ENCODE results near the gene KAZN. TPM values are rescaled to one million over a fixed set of nuclear protein-coding genes. Genes with fewer than 3 reads are reported as not detected.

The KAZN gene
- total RNA-seq, 2 donors from 2014 or later = 0.46 to 0.58 TPM

DNA sequence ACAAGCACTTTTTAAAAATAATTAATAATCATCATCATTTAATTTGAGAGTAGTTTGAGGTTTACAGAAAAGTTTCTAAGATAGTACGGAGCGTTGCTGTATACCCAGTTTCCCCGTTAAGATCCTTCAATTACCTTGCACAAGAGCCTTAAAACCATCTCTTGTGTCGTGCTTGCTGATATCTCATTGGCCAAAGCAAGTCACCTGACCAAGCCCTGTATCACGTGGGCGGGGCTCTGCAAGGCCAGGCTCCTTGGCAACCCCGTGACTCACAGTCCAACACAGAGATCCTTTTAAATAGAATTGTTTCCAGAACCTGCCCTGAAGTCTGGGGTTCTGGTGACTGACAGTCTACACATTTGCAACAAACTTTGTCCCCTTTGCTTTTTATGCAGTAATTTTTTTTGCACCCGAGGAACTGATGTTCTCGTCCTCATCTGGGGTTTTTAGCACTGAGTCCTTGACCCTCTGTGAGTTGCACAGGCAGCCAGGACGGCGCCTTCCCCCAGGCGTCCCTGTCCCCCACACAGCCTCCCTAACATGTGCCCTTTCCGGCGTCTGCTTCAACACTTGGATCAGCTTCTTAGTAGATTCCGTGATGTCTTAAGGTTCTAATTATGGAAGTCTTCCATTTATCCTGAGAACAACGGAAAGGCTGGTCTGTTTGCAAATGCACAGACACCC is 371.8 kb downstream of the KAZN start:
- Mint-ChIP-seq H3K4me1 (ENCODE audit: low read depth) (peaks cover 19% of the 10 kb centered on the region), H3K4me3 (no peak overlapping the region), H3K9me3 (peaks cover 0 to 2% of the 10 kb centered on the region in 2 donors), H3K27me3 (ENCODE audit: low read depth) (peaks cover 4% of the 10 kb centered on the region), H3K27ac (no peak overlapping the region), H3K36me3 (ENCODE audit: insufficient read depth in 2 of 2) (no peaks in the 10 kb centered on the region)
- ATAC-seq (replicated peaks in 1 of 2) (no peak), DNase-seq (peak; percentile 28 to 50)

- Mint-ChIP-seq H3K4me1 (ENCODE audit: low read depth) (peaks cover 19% of the 10 kb centered on the region), H3K27ac (no peak overlapping the region), H3K27me3 (ENCODE audit: low read depth) (peaks cover 4% of the 10 kb centered on the region), H3K36me3 (ENCODE audit: insufficient read depth in 2 of 2) (no peaks in the 10 kb centered on the region), H3K9me3 (peaks cover 0 to 2% of the 10 kb centered on the region in 2 donors), H3K4me3 (no peak overlapping the region)
- DNase-seq = no peak
- no peak for ATAC-seq (replicated peaks in 1 of 2)
Measured at GRCh38 chr1:14970799-14971141, 372.3 kb downstream of the KAZN start.

DNA sequence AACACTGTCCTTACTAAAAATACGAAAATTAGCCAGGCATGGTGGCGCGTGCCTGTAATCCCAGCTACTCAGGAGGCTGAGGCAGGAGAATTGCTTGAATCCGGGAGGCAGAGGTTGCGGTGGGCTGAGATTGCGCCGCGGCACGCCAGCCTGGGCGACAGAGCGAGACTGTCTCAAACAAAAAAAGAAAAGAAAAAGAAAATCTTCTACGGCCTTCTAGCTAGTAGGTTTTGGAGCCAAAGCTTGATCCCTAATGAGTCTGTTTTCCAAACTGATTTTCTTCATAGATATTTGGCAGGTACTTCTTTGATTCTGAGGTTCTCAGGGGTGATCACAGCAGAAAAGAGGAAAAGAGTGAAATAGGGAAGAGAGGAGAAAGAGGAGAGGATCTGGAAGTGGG is 372.7 kb downstream of the KAZN start:
- no peaks in the 10 kb centered on the region for H3K36me3 Mint-ChIP-seq (ENCODE audit: insufficient read depth in 2 of 2)
- ATAC-seq (replicated peaks in 1 of 2) (no peak), DNase-seq (no peak)
- no peak overlapping the region for H3K27ac Mint-ChIP-seq
- H3K9me3 Mint-ChIP-seq = peaks cover 0 to 2% of the 10 kb centered on the region in 2 donors
- H3K4me3 Mint-ChIP-seq = no peak overlapping the region
- H3K27me3 Mint-ChIP-seq (ENCODE audit: low read depth) = peaks cover under 1% of the 10 kb centered on the region
- peaks cover 19% of the 10 kb centered on the region for H3K4me1 Mint-ChIP-seq (ENCODE audit: low read depth)

GRCh38 chr1:14972107-14972506 is 373.6 kb downstream of the KAZN start:
- Mint-ChIP-seq H3K9me3 (peaks cover 0 to 2% of the 10 kb centered on the region in 2 donors), H3K4me1 (ENCODE audit: low read depth) (peaks cover 19% of the 10 kb centered on the region), H3K27ac (no peak overlapping the region), H3K4me3 (no peak overlapping the region), H3K27me3 (ENCODE audit: low read depth) (no peaks in the 10 kb centered on the region), H3K36me3 (ENCODE audit: insufficient read depth in 2 of 2) (no peaks in the 10 kb centered on the region)
- no peak for ATAC-seq (replicated peaks in 1 of 2)
- no peak for DNase-seq

- Mint-ChIP-seq H3K4me1 (ENCODE audit: low read depth) (peaks cover 16% of the 10 kb centered on the region), H3K4me3 (no peak overlapping the region), H3K36me3 (ENCODE audit: insufficient read depth in 2 of 2) (no peaks in the 10 kb centered on the region), H3K27ac (no peak overlapping the region), H3K27me3 (ENCODE audit: low read depth) (no peaks in the 10 kb centered on the region), H3K9me3 (peaks cover 0 to 2% of the 10 kb centered on the region in 2 donors)
- ATAC-seq (replicated peaks in 1 of 2) (no peak), DNase-seq (no peak)
Measured at GRCh38 chr1:14973773-14974172, 375.3 kb downstream of the KAZN start.

GRCh38 chr1:14974361-14974760 is 375.9 kb downstream of the KAZN start:
- Mint-ChIP-seq H3K27me3 (ENCODE audit: low read depth) (no peaks in the 10 kb centered on the region), H3K36me3 (ENCODE audit: insufficient read depth in 2 of 2) (no peaks in the 10 kb centered on the region), H3K9me3 (peaks cover 0 to 2% of the 10 kb centered on the region in 2 donors), H3K27ac (no peak overlapping the region), H3K4me3 (no peak overlapping the region), H3K4me1 (ENCODE audit: low read depth) (peaks cover 10% of the 10 kb centered on the region)
- DNase-seq = no peak
- ATAC-seq (replicated peaks in 1 of 2) = no peak

DNA sequence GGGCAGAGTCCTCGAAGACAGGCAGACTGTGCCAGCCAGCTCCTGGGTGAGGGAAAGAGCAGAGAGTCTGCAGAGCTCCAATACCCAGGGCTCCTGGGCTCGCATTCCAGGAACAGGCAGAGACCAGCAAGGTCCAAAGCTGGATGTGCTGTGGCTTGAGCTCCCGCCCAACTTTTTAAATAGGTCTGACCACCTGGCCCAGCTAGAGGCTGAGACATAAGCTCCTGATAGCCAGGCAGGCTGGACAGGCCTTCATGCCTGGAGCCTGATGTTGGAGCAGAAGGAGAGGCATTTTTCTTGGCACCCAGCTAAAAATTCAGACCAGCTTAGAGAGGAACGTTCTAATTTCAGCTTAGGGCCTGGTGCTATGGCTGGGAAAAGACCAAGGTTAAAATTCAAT is 376.6 kb downstream of the KAZN start:
- Mint-ChIP-seq H3K4me1 (ENCODE audit: low read depth) (peaks cover 7% of the 10 kb centered on the region), H3K27me3 (ENCODE audit: low read depth) (no peaks in the 10 kb centered on the region), H3K4me3 (no peak overlapping the region), H3K9me3 (peaks cover 0 to 2% of the 10 kb centered on the region in 2 donors), H3K27ac (no peak overlapping the region), H3K36me3 (ENCODE audit: insufficient read depth in 2 of 2) (no peaks in the 10 kb centered on the region)
- DNase-seq = no peak
- ATAC-seq (replicated peaks in 1 of 2) = no peak

GRCh38 chr1:14976256-14976655 is 377.8 kb downstream of the KAZN start:
- H3K9me3 Mint-ChIP-seq = peaks cover 0 to 2% of the 10 kb centered on the region in 2 donors
- ATAC-seq (replicated peaks in 1 of 2) (no peak), DNase-seq (no peak)
- no peak overlapping the region for H3K27ac Mint-ChIP-seq
- H3K27me3 Mint-ChIP-seq (ENCODE audit: low read depth) = no peaks in the 10 kb centered on the region
- no peaks in the 10 kb centered on the region for H3K4me1 Mint-ChIP-seq (ENCODE audit: low read depth)
- no peaks in the 10 kb centered on the region for H3K36me3 Mint-ChIP-seq (ENCODE audit: insufficient read depth in 2 of 2)
- no peak overlapping the region for H3K4me3 Mint-ChIP-seq

GRCh38 chr1:14977338-14977931 is 378.9 kb downstream of the KAZN start:
- Mint-ChIP-seq H3K9me3 (peaks cover 0 to 2% of the 10 kb centered on the region in 2 donors), H3K36me3 (ENCODE audit: insufficient read depth in 2 of 2) (no peaks in the 10 kb centered on the region), H3K27ac (no peak overlapping the region), H3K27me3 (ENCODE audit: low read depth) (no peaks in the 10 kb centered on the region), H3K4me1 (ENCODE audit: low read depth) (no peaks in the 10 kb centered on the region), H3K4me3 (no peak overlapping the region)
- DNase-seq (no peak), ATAC-seq (replicated peaks in 1 of 2) (no peak)

- no peak overlapping the region for H3K27ac Mint-ChIP-seq
- no peak overlapping the region for H3K4me3 Mint-ChIP-seq
- H3K27me3 Mint-ChIP-seq (ENCODE audit: low read depth) = no peaks in the 10 kb centered on the region
- H3K36me3 Mint-ChIP-seq (ENCODE audit: insufficient read depth in 2 of 2) = no peaks in the 10 kb centered on the region
- ATAC-seq (replicated peaks in 1 of 2) (no peak), DNase-seq (no peak)
- H3K4me1 Mint-ChIP-seq (ENCODE audit: low read depth) = no peaks in the 10 kb centered on the region
- H3K9me3 Mint-ChIP-seq = no peaks in the 10 kb centered on the region
Measured at GRCh38 chr1:14980621-14981218, 382.2 kb downstream of the KAZN start.

- Mint-ChIP-seq H3K4me3 (no peak overlapping the region), H3K27me3 (ENCODE audit: low read depth) (no peaks in the 10 kb centered on the region), H3K27ac (no peak overlapping the region), H3K36me3 (ENCODE audit: insufficient read depth in 2 of 2) (no peaks in the 10 kb centered on the region), H3K9me3 (no peaks in the 10 kb centered on the region), H3K4me1 (ENCODE audit: low read depth) (no peaks in the 10 kb centered on the region)
- ATAC-seq (replicated peaks in 1 of 2) = no peak
- no peak for DNase-seq
Measured at GRCh38 chr1:14982029-14982428, 383.5 kb downstream of the KAZN start.

DNA sequence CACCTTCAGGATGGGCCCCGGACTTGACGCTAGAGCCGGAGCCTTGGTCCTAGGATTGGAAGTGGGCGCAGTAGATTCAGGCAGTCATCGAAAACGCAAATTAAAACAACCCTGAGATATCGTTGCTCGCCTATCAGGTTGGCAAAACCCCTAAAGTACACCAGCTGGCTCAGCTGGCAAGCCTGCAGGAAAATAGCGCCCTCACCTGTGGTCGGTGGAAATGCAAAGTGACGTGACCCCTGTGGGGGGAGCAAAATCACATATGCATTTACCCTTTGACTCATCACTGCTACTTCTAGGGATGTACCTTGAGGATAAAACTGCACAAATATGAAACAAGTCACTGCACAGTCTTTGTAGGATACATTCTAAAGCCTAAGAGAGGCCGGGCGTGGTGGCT is 384.8 kb downstream of the KAZN start:
- no peak for ATAC-seq (replicated peaks in 1 of 2)
- no peaks in the 10 kb centered on the region for H3K36me3 Mint-ChIP-seq (ENCODE audit: insufficient read depth in 2 of 2)
- no peaks in the 10 kb centered on the region for H3K27me3 Mint-ChIP-seq (ENCODE audit: low read depth)
- DNase-seq = no peak
- no peak overlapping the region for H3K4me3 Mint-ChIP-seq
- no peaks in the 10 kb centered on the region for H3K9me3 Mint-ChIP-seq
- H3K4me1 Mint-ChIP-seq (ENCODE audit: low read depth) = no peaks in the 10 kb centered on the region
- no peak overlapping the region for H3K27ac Mint-ChIP-seq

DNA sequence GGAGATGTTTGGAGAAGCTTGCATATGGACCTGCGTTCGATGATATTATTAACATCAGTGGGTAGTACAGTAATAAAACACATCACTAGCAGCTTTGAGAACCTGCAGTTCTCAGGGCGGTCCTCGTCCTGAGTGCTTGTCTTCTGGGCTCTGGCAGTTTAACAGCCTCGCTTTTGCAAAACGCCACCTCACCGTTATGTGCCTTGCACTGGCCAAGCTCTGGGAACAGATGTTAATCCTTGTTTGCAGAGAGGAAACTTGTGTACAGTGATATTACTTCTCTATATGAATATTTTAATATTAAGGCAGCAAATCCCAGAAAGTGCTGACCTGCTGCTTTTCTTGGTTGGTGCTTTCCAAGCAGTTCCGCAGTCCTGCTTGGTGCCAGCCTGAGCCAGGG is 387.7 kb downstream of the KAZN start:
- Mint-ChIP-seq H3K4me3 (no peak overlapping the region), H3K4me1 (ENCODE audit: low read depth) (no peaks in the 10 kb centered on the region), H3K27ac (no peak overlapping the region), H3K36me3 (ENCODE audit: insufficient read depth in 2 of 2) (no peaks in the 10 kb centered on the region), H3K9me3 (no peaks in the 10 kb centered on the region), H3K27me3 (ENCODE audit: low read depth) (no peaks in the 10 kb centered on the region)
- no peak for DNase-seq
- ATAC-seq (replicated peaks in 1 of 2) = no peak

Data from activated T-cell treated with anti-CD3 and anti-CD28 coated beads, Interleukin-2, amount 50 U/mL, for 72 hours (primary cell).